Measurements from ENCODE around the gene STRIP2.
"Not testable (repeated sequence)": the region's sequence is repeated elsewhere in the genome, so short reads cannot be mapped to it uniquely, and the experiment has no call there.

STRIP2 gene

GRCh38 chr7:129394982-129395914 lies 39.0 kb upstream of the STRIP2 start:
- H3K27me3 ChIP-seq (ENCODE audit: control insufficient read depth, insufficient read depth, low read length): no peaks in the 10 kb centered on the region
- H3K4me1 ChIP-seq (ENCODE audit: control insufficient read depth, insufficient read depth, low read length): peaks cover 3% of the 10 kb centered on the region
- H3K4me3 ChIP-seq (ENCODE audit: low read length): no peak overlapping the region
- no peak overlapping the region for H3K9ac ChIP-seq (ENCODE audit: low read length)
- no peak overlapping the region for H3K27ac ChIP-seq (ENCODE audit: low read depth, low read length)
- peaks cover 15% of the 10 kb centered on the region for H3K36me3 ChIP-seq (ENCODE audit: control insufficient read depth, insufficient read depth, low read length)

DNA sequence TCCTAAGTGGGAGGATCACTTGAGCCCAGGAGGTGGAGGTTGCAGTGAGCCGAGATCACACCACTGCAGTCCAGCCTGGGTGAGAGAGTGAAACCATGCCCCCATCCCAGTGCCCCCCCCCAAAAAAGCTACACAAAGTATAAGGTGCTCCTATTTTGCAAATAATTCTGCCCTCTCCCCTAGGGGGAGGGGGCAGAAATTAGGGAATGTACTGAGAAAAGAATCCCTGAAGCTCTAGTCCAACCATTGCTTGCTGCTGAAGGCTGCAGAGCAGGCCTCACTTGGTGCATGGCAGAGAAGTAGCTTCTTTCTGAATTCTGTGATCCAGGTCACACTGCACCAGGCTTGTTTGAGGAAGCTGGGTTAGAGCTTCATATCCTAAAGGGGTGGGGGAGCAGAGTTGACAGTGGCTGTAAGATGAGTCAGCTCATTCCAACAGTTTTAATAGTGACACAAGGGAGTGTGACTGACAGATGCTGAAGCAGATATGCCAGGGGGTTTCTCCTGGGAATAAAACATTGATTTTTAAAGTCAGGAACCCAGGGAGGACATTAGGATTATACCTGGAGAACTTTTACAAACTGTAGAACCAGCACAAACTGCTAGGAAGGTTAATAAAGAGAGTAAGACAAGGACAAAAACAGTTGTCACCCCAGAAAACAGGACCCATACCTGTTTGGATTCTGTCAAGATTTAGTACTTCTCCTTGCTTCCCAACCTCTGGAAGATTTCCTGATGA lies 32.8 kb upstream of the STRIP2 start:
- H3K27ac ChIP-seq (ENCODE audit: low read depth, low read length): no peak overlapping the region
- H3K27me3 ChIP-seq (ENCODE audit: control insufficient read depth, insufficient read depth, low read length): no peaks in the 10 kb centered on the region
- no peak overlapping the region for H3K4me3 ChIP-seq (ENCODE audit: low read length)
- peaks cover 4% of the 10 kb centered on the region for H3K4me1 ChIP-seq (ENCODE audit: control insufficient read depth, insufficient read depth, low read length)
- peaks cover 5% of the 10 kb centered on the region for H3K36me3 ChIP-seq (ENCODE audit: control insufficient read depth, insufficient read depth, low read length)
- H3K9ac ChIP-seq (ENCODE audit: low read length): no peak overlapping the region

DNA sequence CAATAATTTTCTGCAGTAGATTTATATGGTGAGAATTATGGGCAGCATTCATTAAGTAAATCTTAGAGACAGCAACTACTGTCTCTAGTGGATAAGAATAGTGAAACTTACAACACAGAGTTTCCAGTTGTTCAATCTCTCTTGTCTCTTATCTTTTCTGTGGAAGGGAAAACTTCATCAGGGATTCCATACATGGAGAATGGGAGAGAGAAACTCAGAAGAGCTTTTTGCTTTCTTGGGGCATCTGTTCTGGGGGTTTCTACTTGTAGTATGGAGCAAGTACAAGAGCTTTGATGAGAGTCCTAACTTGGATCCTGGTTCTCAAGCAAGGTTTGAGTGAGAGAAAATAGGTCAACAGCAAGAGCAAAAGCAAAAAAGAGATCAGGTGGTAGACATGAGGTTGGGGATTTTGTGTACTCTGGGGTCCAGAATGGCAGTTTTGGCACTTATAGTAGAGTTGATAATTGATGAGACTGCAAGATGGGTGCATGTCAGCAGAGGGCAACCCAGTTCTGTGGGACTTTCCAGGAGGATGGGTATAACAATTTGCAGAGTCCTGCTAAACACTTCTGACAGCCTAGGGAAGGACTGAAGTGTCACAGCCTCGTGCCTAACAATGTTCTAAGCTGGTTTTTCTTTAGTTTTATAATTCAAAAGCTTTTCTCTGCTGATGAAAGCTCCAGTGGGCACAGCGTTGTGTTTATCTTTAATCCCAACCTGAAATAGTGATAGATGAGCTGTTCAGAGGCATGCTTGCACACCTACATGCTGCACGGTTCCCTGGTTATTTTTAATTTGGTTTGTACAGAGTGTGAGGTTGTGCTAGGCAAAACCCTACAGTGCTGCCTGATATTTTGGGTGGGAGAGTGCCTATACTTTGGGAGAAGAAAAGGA lies 32.0 kb upstream of the STRIP2 start:
- H3K27ac ChIP-seq (ENCODE audit: low read depth, low read length): no peak overlapping the region
- no peaks in the 10 kb centered on the region for H3K27me3 ChIP-seq (ENCODE audit: control insufficient read depth, insufficient read depth, low read length)
- no peak overlapping the region for H3K9ac ChIP-seq (ENCODE audit: low read length)
- peaks cover 4% of the 10 kb centered on the region for H3K4me1 ChIP-seq (ENCODE audit: control insufficient read depth, insufficient read depth, low read length)
- peaks cover 5% of the 10 kb centered on the region for H3K36me3 ChIP-seq (ENCODE audit: control insufficient read depth, insufficient read depth, low read length)
- no peak overlapping the region for H3K4me3 ChIP-seq (ENCODE audit: low read length)

DNA sequence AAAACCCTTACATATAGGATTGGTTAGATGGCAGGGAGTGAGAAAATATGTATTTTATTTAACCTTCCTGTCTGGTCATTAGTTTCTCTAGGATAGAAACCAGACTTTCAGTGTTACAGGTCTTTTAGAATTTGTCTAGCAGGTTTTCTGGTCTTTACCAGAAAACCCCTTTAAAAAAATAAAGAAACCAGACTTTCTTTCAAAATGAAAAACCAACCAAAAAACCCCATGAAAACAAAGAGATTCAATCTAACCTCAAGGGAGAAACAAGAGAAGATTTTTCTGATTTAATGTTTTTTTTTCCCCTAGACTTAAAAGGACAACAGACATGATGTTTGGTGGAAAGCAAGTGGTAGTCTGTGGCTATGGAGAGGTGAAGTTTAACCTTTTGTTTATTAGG lies 28.7 kb upstream of the STRIP2 start:
- Histone ChIP-seq H3K27ac (ENCODE audit: low read depth, low read length) (no peak overlapping the region), H3K9ac (ENCODE audit: low read length) (no peak overlapping the region), H3K36me3 (ENCODE audit: control insufficient read depth, insufficient read depth, low read length) (peaks cover 4% of the 10 kb centered on the region)

DNA sequence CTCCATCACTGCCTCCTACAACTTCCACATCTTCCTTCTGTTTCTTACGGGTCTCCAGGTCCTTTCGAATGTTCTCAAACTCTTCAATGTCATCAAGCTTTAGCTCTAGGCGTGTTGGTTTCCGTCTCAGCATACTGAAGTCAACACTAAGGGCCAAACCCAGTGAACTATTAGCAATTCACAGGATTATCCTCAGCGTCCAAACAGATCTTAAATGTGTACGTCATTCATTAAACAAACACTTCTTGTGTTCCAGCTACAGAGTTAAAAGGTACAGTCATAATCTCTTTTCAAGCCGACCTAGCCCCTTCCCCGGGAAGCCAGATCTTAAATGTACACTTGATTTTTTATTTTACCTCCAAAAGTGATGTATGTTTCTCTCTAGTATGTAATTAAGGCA lies 24.0 kb upstream of the STRIP2 start:
- H3K4me1 ChIP-seq (ENCODE audit: control insufficient read depth, insufficient read depth, low read length); H3K27ac ChIP-seq (ENCODE audit: low read depth, low read length); H3K36me3 ChIP-seq (ENCODE audit: control insufficient read depth, insufficient read depth, low read length); H3K4me3 ChIP-seq (ENCODE audit: low read length); H3K9ac ChIP-seq (ENCODE audit: low read length); H3K27me3 ChIP-seq (ENCODE audit: control insufficient read depth, insufficient read depth, low read length): not testable (repeated sequence)

More for the DNA sequence above, 28.7 kb upstream of the STRIP2 start:
- peaks cover 4% of the 10 kb centered on the region for H3K4me1 ChIP-seq (ENCODE audit: control insufficient read depth, insufficient read depth, low read length)
- no peaks in the 10 kb centered on the region for H3K27me3 ChIP-seq (ENCODE audit: control insufficient read depth, insufficient read depth, low read length)
- no peak overlapping the region for H3K4me3 ChIP-seq (ENCODE audit: low read length)

DNA sequence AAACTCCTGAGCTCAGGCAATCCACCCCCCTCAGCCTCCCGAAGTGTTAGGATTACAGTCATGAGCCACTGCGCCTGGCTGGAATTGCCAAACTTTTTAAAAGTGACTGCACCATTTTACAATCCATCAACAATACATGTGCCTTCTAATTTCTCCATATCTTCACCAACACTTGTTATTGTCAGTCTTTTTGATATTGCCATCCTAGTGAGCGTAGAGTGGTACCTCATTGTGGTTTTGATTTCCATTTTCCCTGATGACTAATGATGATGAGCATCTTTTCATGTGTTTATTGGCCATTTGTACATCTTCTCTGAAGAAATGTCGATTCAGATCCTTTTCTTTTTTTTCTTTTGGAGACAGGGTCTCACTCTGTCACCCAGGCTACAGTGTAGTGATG lies 21.7 kb upstream of the STRIP2 start:
- H3K9ac ChIP-seq (ENCODE audit: low read length): no peak overlapping the region
- H3K27ac ChIP-seq (ENCODE audit: low read depth, low read length): no peak overlapping the region
- no peaks in the 10 kb centered on the region for H3K4me1 ChIP-seq (ENCODE audit: control insufficient read depth, insufficient read depth, low read length)
- H3K36me3 ChIP-seq (ENCODE audit: control insufficient read depth, insufficient read depth, low read length): peaks cover 5% of the 10 kb centered on the region
- no peak overlapping the region for H3K4me3 ChIP-seq (ENCODE audit: low read length)
- H3K27me3 ChIP-seq (ENCODE audit: control insufficient read depth, insufficient read depth, low read length): no peaks in the 10 kb centered on the region

GRCh38 chr7:129417073-129417472 lies 17.2 kb upstream of the STRIP2 start:
- no peaks in the 10 kb centered on the region for H3K27me3 ChIP-seq (ENCODE audit: control insufficient read depth, insufficient read depth, low read length)
- no peak overlapping the region for H3K9ac ChIP-seq (ENCODE audit: low read length)
- no peaks in the 10 kb centered on the region for H3K4me1 ChIP-seq (ENCODE audit: control insufficient read depth, insufficient read depth, low read length)
- no peak overlapping the region for H3K4me3 ChIP-seq (ENCODE audit: low read length)
- no peak overlapping the region for H3K27ac ChIP-seq (ENCODE audit: low read depth, low read length)
- H3K36me3 ChIP-seq (ENCODE audit: control insufficient read depth, insufficient read depth, low read length): peaks cover 2% of the 10 kb centered on the region

- H3K4me1 ChIP-seq (ENCODE audit: control insufficient read depth, insufficient read depth, low read length): no peaks in the 10 kb centered on the region
- H3K27ac ChIP-seq (ENCODE audit: low read depth, low read length): no peak overlapping the region
- no peaks in the 10 kb centered on the region for H3K27me3 ChIP-seq (ENCODE audit: control insufficient read depth, insufficient read depth, low read length)
- H3K36me3 ChIP-seq (ENCODE audit: control insufficient read depth, insufficient read depth, low read length): peaks cover 13% of the 10 kb centered on the region
- H3K4me3 ChIP-seq (ENCODE audit: low read length): no peak overlapping the region
- no peak overlapping the region for H3K9ac ChIP-seq (ENCODE audit: low read length)
Measured at GRCh38 chr7:129421717-129422250, 12.4 kb upstream of the STRIP2 start.

DNA sequence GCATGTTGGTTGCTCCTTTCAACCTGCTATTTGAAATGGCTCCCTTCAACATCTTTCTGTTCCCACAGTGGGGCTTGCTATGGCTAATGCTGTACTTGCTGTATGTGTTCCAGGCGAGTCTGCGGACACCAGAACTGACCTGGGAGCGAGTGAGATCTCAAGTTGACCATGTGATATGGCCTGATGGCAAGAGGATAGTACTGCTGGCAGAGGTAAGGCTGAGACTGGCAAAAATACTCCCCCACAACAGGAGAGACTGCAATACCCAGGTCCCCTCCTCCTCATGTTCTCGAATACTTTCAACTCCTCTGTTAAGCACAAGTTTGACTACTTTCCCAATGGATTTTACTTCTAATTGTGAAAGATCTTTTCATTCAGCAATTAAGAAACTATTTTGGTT lies 11.5 kb upstream of the STRIP2 start:
- H3K36me3 ChIP-seq (ENCODE audit: control insufficient read depth, insufficient read depth, low read length): peaks cover 13% of the 10 kb centered on the region

GRCh38 chr7:129423700-129424410 lies 10.4 kb upstream of the STRIP2 start:
- Histone ChIP-seq H3K36me3 (ENCODE audit: control insufficient read depth, insufficient read depth, low read length) (peaks cover 13% of the 10 kb centered on the region), H3K27me3 (ENCODE audit: control insufficient read depth, insufficient read depth, low read length) (no peaks in the 10 kb centered on the region)

More for the DNA sequence above, 11.5 kb upstream of the STRIP2 start:
- no peak overlapping the region for H3K9ac ChIP-seq (ENCODE audit: low read length)
- H3K4me1 ChIP-seq (ENCODE audit: control insufficient read depth, insufficient read depth, low read length): no peaks in the 10 kb centered on the region
- no peak overlapping the region for H3K4me3 ChIP-seq (ENCODE audit: low read length)
- H3K27me3 ChIP-seq (ENCODE audit: control insufficient read depth, insufficient read depth, low read length): no peaks in the 10 kb centered on the region
- H3K27ac ChIP-seq (ENCODE audit: low read depth, low read length): no peak overlapping the region

GRCh38 chr7:129426482-129426881 lies 7.8 kb upstream of the STRIP2 start:
- Histone ChIP-seq H3K4me3 (ENCODE audit: low read length) (no peak overlapping the region), H3K27ac (ENCODE audit: low read depth, low read length) (no peak overlapping the region), H3K4me1 (ENCODE audit: control insufficient read depth, insufficient read depth, low read length) (no peaks in the 10 kb centered on the region), H3K36me3 (ENCODE audit: control insufficient read depth, insufficient read depth, low read length) (peaks cover 11% of the 10 kb centered on the region), H3K27me3 (ENCODE audit: control insufficient read depth, insufficient read depth, low read length) (no peaks in the 10 kb centered on the region), H3K9ac (ENCODE audit: low read length) (no peak overlapping the region)

More at GRCh38 chr7:129423700-129424410, 10.4 kb upstream of the STRIP2 start:
- no peak overlapping the region for H3K9ac ChIP-seq (ENCODE audit: low read length)
- H3K4me3 ChIP-seq (ENCODE audit: low read length): no peak overlapping the region
- no peak overlapping the region for H3K27ac ChIP-seq (ENCODE audit: low read depth, low read length)
- no peaks in the 10 kb centered on the region for H3K4me1 ChIP-seq (ENCODE audit: control insufficient read depth, insufficient read depth, low read length)
